ENCODE measurements around the gene ANKRD62.

Gene ANKRD62

DNA sequence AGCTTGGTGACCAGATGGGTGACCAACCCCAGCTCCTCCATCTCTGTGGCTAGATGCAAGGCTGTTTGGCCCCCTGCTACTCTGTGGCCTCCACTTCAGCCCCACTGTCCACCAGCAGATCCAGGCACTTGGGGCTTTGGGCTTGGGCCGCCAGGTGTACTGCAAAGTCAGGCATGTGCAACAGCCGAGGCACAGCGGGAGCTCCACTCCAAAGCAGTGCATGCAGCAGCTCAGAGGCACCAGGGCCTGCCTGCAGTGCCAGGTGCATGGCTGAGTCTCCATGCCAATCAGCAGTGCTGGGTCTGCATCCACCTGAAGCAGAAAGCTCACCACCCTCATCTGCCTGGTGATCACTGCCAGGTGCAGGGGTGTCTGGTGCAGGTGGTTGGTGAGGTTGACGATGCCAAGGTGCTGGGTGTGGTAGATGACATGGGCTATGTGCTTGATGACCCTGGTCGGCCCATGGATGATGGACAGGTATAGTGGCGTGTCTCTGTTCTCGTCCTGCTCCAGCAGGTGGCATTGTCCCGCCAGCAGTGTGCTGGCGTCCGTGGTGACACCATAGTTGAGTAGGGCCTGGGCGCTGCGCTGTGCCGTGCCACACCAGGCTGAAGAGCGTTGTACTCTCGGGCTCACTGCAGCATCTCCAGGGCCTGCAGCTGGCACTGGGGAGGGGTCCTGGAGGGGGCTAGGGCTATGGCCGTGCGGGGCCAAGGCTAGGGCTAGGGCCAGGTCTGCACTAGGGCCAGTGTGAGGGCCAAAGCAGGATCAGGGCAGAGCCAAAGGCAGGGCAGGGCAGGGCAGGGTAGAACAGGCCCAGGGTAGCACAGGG is 1.0 kb upstream of the ANKRD62 start:
- H3K9ac ChIP-seq (ENCODE audit: low read length): no peak overlapping the region
- H3K36me3 ChIP-seq (ENCODE audit: low read length): no peaks in the 10 kb centered on the region
- no peaks in the 10 kb centered on the region for H3K79me2 ChIP-seq (ENCODE audit: insufficient read depth, low read length)
- H3K4me3 ChIP-seq (ENCODE audit: insufficient read depth, low read length, poor library complexity, severe bottlenecking): no peak overlapping the region
- no peaks in the 10 kb centered on the region for H3K9me2 ChIP-seq (replicated peaks; ENCODE audit: insufficient read depth, low read length)
- TF ChIP-seq EZH2phosphoT487 (conservative IDR thresholded peaks at IDR 0.05; ENCODE audit: low read length): no peak
- TF ChIP-seq, protein P1, sequence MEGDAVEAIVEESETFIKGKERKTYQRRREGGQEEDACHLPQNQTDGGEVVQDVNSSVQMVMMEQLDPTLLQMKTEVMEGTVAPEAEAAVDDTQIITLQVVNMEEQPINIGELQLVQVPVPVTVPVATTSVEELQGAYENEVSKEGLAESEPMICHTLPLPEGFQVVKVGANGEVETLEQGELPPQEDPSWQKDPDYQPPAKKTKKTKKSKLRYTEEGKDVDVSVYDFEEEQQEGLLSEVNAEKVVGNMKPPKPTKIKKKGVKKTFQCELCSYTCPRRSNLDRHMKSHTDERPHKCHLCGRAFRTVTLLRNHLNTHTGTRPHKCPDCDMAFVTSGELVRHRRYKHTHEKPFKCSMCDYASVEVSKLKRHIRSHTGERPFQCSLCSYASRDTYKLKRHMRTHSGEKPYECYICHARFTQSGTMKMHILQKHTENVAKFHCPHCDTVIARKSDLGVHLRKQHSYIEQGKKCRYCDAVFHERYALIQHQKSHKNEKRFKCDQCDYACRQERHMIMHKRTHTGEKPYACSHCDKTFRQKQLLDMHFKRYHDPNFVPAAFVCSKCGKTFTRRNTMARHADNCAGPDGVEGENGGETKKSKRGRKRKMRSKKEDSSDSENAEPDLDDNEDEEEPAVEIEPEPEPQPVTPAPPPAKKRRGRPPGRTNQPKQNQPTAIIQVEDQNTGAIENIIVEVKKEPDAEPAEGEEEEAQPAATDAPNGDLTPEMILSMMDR (IDR thresholded peaks at IDR 0.05; ENCODE audit: insufficient read depth, low read length, poor library complexity, severe bottlenecking): peak; percentile 15
- H2AFZ ChIP-seq (ENCODE audit: low read depth, low read length, severe bottlenecking): no peak overlapping the region
- H3F3A ChIP-seq (ENCODE audit: insufficient read depth): no peaks in the 10 kb centered on the region
- no peaks in the 10 kb centered on the region for H4K20me1 ChIP-seq (ENCODE audit: low read depth, low read length)
- no peaks in the 10 kb centered on the region for H3K9me3 ChIP-seq (ENCODE audit: insufficient read depth, low read length)
- H3K27ac ChIP-seq (ENCODE audit: low read depth, low read length): no peak overlapping the region
- H3K27me3 ChIP-seq (ENCODE audit: low read length): no peaks in the 10 kb centered on the region
- H3K4me2 ChIP-seq (ENCODE audit: low read depth, low read length, poor library complexity, severe bottlenecking): no peak overlapping the region

DNA sequence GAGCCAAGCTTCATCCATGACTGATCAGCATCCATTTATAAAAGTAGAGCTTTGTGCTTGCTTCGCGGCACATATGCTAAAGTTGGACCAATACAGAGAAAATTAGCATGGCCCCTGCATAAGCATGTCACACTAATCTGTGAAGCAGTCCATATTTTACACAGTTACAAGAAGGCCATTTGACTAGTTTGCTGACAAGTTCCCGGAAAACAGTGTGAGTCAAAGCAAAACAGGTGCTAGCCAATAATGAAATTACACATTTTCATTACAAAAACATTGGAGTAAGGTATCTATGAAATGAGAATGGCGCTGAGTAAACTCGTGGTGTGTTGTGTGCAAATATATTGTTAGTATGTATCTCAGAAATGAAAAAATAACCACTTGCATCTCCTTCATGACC is 4.7 kb downstream of the ANKRD62 start:
- Histone ChIP-seq H3K9ac (ENCODE audit: low read length) (no peak overlapping the region), H3K36me3 (ENCODE audit: low read length) (no peaks in the 10 kb centered on the region), H3K4me2 (ENCODE audit: low read depth, low read length, poor library complexity, severe bottlenecking) (no peak overlapping the region), H3K27ac (ENCODE audit: low read depth, low read length) (no peak overlapping the region), H4K20me1 (ENCODE audit: low read depth, low read length) (no peaks in the 10 kb centered on the region), H3F3A (ENCODE audit: insufficient read depth) (no peaks in the 10 kb centered on the region), H3K27me3 (ENCODE audit: low read length) (no peaks in the 10 kb centered on the region), H3K9me2 (replicated peaks; ENCODE audit: insufficient read depth, low read length) (no peaks in the 10 kb centered on the region), H3K79me2 (ENCODE audit: insufficient read depth, low read length) (no peaks in the 10 kb centered on the region), H3K4me3 (ENCODE audit: insufficient read depth, low read length, poor library complexity, severe bottlenecking) (no peak overlapping the region), H2AFZ (ENCODE audit: low read depth, low read length, severe bottlenecking) (no peak overlapping the region), H3K9me3 (ENCODE audit: insufficient read depth, low read length) (no peaks in the 10 kb centered on the region)
- no peak for TF ChIP-seq EZH2phosphoT487 (conservative IDR thresholded peaks at IDR 0.05; ENCODE audit: low read length)

DNA sequence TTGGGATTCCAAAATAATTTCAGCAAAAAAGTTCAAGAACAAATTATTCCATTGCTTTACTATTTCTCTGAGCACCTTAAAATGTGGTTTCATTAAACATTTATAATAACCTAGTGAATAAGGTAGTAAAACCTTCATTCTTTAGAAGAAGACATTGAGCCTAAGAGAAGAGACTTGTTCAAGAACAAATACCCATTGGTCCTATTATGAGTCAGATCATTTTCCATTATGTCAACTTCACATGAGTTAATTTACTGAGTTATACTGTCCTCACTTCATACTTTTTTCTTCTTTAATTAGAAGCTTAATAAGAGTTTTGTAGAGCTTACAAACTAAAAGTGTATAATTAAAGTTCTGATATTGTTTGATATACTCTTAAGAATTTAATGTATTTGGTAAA is 5.5 kb downstream of the ANKRD62 start:
- Histone ChIP-seq H4K20me1 (ENCODE audit: low read depth, low read length) (no peaks in the 10 kb centered on the region), H3K4me2 (ENCODE audit: low read depth, low read length, poor library complexity, severe bottlenecking) (no peak overlapping the region), H3K9me3 (ENCODE audit: insufficient read depth, low read length) (no peaks in the 10 kb centered on the region), H3K27ac (ENCODE audit: low read depth, low read length) (no peak overlapping the region), H3F3A (ENCODE audit: insufficient read depth) (no peaks in the 10 kb centered on the region), H3K36me3 (ENCODE audit: low read length) (no peaks in the 10 kb centered on the region), H3K9ac (ENCODE audit: low read length) (no peak overlapping the region), H3K9me2 (replicated peaks; ENCODE audit: insufficient read depth, low read length) (no peaks in the 10 kb centered on the region), H3K27me3 (ENCODE audit: low read length) (no peaks in the 10 kb centered on the region), H3K4me3 (ENCODE audit: insufficient read depth, low read length, poor library complexity, severe bottlenecking) (no peak overlapping the region), H3K79me2 (ENCODE audit: insufficient read depth, low read length) (no peaks in the 10 kb centered on the region), H2AFZ (ENCODE audit: low read depth, low read length, severe bottlenecking) (no peak overlapping the region)
- no peak for TF ChIP-seq EZH2phosphoT487 (conservative IDR thresholded peaks at IDR 0.05; ENCODE audit: low read length)
- TF ChIP-seq, protein P1 (IDR thresholded peaks at IDR 0.05; ENCODE audit: insufficient read depth, low read length, poor library complexity, severe bottlenecking): no peak

DNA sequence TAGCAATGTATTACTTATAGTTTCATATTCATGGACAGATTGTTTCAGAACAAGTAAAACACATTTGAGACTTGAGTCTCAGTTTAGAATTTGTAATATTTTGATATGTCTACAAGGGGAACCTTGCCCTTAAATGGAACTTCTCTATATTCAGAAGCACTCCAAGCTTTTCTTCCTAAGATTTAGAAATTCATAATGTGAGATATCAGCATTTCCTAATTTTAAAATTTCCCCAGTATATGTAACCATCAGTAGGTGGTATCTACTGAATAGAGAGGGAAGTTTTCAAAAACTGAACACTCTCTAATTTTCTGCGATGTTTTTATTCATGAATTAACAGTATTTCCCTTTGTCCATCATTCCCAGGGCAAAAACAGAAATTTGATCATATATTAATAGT is 7.6 kb downstream of the ANKRD62 start:
- H3K27me3 ChIP-seq (ENCODE audit: low read length): no peaks in the 10 kb centered on the region

More for the DNA sequence above, 7.6 kb downstream of the ANKRD62 start:
- Histone ChIP-seq H3K9me3 (ENCODE audit: insufficient read depth, low read length) (no peaks in the 10 kb centered on the region), H3K27ac (ENCODE audit: low read depth, low read length) (no peak overlapping the region), H4K20me1 (ENCODE audit: low read depth, low read length) (no peaks in the 10 kb centered on the region), H3K4me3 (ENCODE audit: insufficient read depth, low read length, poor library complexity, severe bottlenecking) (no peak overlapping the region), H3K79me2 (ENCODE audit: insufficient read depth, low read length) (no peaks in the 10 kb centered on the region), H3K9me2 (replicated peaks; ENCODE audit: insufficient read depth, low read length) (no peaks in the 10 kb centered on the region), H3K36me3 (ENCODE audit: low read length) (no peaks in the 10 kb centered on the region), H3K4me2 (ENCODE audit: low read depth, low read length, poor library complexity, severe bottlenecking) (no peak overlapping the region), H3F3A (ENCODE audit: insufficient read depth) (no peaks in the 10 kb centered on the region), H3K9ac (ENCODE audit: low read length) (no peak overlapping the region), H2AFZ (ENCODE audit: low read depth, low read length, severe bottlenecking) (no peak overlapping the region)
- TF ChIP-seq, protein P1 (IDR thresholded peaks at IDR 0.05; ENCODE audit: insufficient read depth, low read length, poor library complexity, severe bottlenecking): no peak
- TF ChIP-seq EZH2phosphoT487 (conservative IDR thresholded peaks at IDR 0.05; ENCODE audit: low read length): no peak
